ENCODE measurements around the gene S100A5. TPM values are rescaled to one million over a fixed set of nuclear protein-coding genes. Genes with fewer than 3 reads are reported as not detected.

The S100A5 gene
- polyA plus RNA-seq, 2 of the 4 experiments (the other 2 are of a cell fraction): 0.45 to 0.68 TPM

DNA sequence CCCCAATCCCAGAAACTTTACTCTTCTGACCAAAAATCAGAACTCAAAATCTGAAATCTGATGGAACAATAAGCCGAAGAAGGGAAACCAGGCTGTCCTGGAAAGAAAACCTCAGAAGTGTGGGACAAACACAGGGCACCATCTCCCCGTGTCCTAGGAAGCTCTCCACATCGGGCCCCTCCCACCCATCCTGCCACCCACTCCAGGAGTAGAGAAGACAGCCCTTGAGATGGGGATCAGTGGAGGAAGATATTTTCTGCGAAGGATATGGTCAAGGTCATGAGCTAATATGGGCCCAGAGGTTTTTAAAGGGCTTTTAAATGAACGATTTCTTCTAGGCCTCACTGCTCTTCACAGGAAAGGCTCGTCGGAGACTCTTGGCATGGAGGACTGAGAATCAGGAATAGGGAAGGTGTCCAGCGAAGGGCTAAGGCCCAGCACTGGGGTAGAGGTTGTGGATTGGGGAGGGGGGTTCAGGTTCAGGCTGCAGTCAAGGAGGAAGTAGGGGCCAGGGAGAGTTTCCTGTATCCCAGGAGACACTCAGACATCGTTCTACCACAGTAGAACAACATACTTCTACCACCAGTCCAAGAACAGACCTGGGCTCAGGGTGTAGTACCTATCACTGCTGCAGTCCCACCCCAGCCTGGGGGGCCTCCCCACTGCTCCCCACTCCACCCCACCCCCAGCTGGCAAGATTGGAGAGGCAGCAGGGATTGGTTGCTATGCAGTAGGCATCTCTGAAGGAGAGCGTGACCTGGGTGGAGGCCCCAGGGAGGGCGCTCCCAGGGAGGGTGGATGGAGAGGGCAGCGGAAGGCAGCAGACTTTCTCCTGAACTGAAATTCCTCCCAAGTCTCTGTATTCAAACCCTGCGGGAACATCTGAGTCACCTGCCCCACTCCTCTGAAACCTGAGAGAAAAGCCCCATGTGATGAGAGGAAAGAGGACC, 1.2 kb upstream of the S100A5 start:
- ChIA-PET CTCF (interaction anchor here (0.6 to 18.2 kb wide), 6 partner anchors 8 to 33 kb away, joined by 3 to 471 read pairs (median 56); partner anchors contain the start of genes S100A2 and S100A6), POLR2A (interaction anchor here (0.6 to 1.6 kb wide), 3 partner anchors 25 to 301 kb away, joined by 3 to 6 read pairs (median 6); no protein-coding TSS in a partner anchor)
- no peak for ATAC-seq

DNA sequence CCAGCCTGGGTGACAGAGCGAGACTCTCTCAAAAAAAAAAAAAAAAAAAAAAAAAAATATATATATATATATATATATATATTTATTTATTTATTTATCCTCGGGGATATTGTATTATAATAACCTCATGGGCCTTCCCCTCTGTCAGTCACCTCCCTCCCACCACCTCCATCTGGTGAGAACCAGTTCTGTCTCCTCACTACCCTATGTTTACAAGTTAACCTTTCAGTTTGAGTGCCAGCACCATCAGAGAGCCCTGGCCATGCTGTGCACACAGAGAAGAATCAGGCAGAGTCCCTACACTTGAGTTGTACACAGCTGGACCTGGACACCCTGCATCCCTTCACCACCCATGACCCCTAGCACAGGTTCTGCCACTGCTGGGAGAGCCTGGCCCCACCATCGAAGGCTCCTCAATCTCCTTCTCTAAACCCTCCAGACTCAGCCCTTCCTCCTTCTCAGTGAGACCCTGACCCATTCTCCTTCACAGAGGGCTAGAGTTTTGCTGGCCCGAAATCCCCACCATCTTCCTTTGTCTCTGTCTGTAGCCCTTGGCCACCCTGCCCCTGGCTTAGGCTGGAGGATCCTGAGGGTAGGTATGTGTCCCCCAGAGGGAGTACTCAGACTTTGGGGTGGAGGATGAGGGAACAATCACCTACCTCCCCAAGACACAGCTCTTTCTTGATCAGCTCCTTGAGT, 1.2 kb downstream of the S100A5 start:
- POLR2A ChIA-PET: no interaction called here
- 77% methylated on average over 4 of the region's 4 CpGs for WGBS (ENCODE audit: missing lambda C conversion rate)
- peak overlapping the region; percentile 15 to 97; a peak in 3 of 6 replicates for H3K27ac ChIP-seq
- H3K4me2 ChIP-seq: no peak overlapping the region
- no peak overlapping the region for H3K4me3 ChIP-seq
- FAIRE-seq (no peak), ATAC-seq (no peak), DNase-seq (ENCODE audit: low read depth in 1 of 2, low spot score in 1 of 2) (no peak)
- peaks cover 61% of the 10 kb centered on the region for H3K4me1 ChIP-seq
- no peak for TF ChIP-seq HOXB5 (CRISPR knock-in tag; IDR thresholded peaks at IDR 0.05)
- TF ChIP-seq RARB (CRISPR knock-in tag; IDR thresholded peaks at IDR 0.05): no peak
- no peak for TF ChIP-seq HES2 (IDR thresholded peaks at IDR 0.05)
- no peak for TF ChIP-seq BHLHE40 (IDR thresholded peaks at IDR 0.05; ENCODE audit: low read depth, low read length)
- TF ChIP-seq HDAC2 (IDR thresholded peaks at IDR 0.05): no peak
- TF ChIP-seq ZNF302 (CRISPR knock-in tag; IDR thresholded peaks at IDR 0.05): no peak
- no peak for TF ChIP-seq FOXS1 (CRISPR knock-in tag; IDR thresholded peaks at IDR 0.05)
- no peak for TF ChIP-seq USF2 (IDR thresholded peaks at IDR 0.05)
- TF ChIP-seq, protein P1, sequence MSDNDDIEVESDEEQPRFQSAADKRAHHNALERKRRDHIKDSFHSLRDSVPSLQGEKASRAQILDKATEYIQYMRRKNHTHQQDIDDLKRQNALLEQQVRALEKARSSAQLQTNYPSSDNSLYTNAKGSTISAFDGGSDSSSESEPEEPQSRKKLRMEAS (IDR thresholded peaks at IDR 0.05): no peak
- no peak for TF ChIP-seq CBX8 (IDR thresholded peaks at IDR 0.05)
- no peak for TF ChIP-seq EHMT2 (IDR thresholded peaks at IDR 0.05; ENCODE audit: low read depth)
- TF ChIP-seq NR3C1 (IDR thresholded peaks at IDR 0.05): no peak
- no peak for TF ChIP-seq CHD4 (IDR thresholded peaks at IDR 0.05; ENCODE audit: borderline replicate concordance)
- no peak for TF ChIP-seq HOXA7 (CRISPR knock-in tag; IDR thresholded peaks at IDR 0.05)
- H3K9me3 ChIP-seq: no peaks in the 10 kb centered on the region
- CTCF ChIA-PET: interaction anchor here (1.0 to 18.2 kb wide), 5 partner anchors 12 to 45 kb away, joined by 3 to 471 read pairs (median 4); partner anchors contain the start of gene S100A2

More for the DNA sequence above, 1.2 kb upstream of the S100A5 start:
- Histone ChIP-seq H3K9me3 (no peaks in the 10 kb centered on the region), H3K27ac (peak overlapping the region; percentile 19 to 97; a peak in 4 of 6 replicates), H3K4me3 (no peak overlapping the region), H3K4me2 (peak overlapping the region; percentile 99), H3K4me1 (peaks cover 74% of the 10 kb centered on the region)
- WGBS (ENCODE audit: missing lambda C conversion rate): 80% methylated on average over 13 of the region's 13 CpGs
- DNase-seq (ENCODE audit: low read depth in 1 of 2, low spot score in 1 of 2) (no peak), FAIRE-seq (no peak)
- TF ChIP-seq MAFK (IDR thresholded peaks at IDR 0.05; ENCODE audit: partially characterized antibody): no peak
- TF ChIP-seq, protein P1 (IDR thresholded peaks at IDR 0.05): no peak

GRCh38 chr1:153538315-153538821, 2.4 kb downstream of the S100A5 start:
- DNase-seq (ENCODE audit: low read depth in 1 of 2, low spot score in 1 of 2) (no peak), ATAC-seq (no peak), FAIRE-seq (no peak)
- TF ChIP-seq USF2 (IDR thresholded peaks at IDR 0.05) (peak; percentile 41; the same call in 1 of the 2 replicates), CHD4 (IDR thresholded peaks at IDR 0.05; ENCODE audit: borderline replicate concordance) (no peak)
- POLR2A ChIA-PET: interaction anchor here (1.1 kb wide), 1 partner anchor 28 kb away, joined by 3 read pairs; no protein-coding TSS in a partner anchor
- Histone ChIP-seq H3K4me1 (peaks cover 52% of the 10 kb centered on the region), H3K4me3 (no peak overlapping the region), H3K4me2 (0 out of 3 replicates have a peak overlapping the region, but pooled peaks have one; percentile 4), H3K9me3 (no peaks in the 10 kb centered on the region), H3K27ac (peak overlapping the region; percentile 46 to 100; a peak in 5 of 6 replicates)
- 67% methylated on average over 6 of the region's 6 CpGs for WGBS (ENCODE audit: missing lambda C conversion rate)
- CTCF ChIA-PET: interaction anchor here (1.3 to 18.2 kb wide), 3 partner anchors 32 to 185 kb away, joined by 3 to 471 read pairs (median 63); partner anchors contain the start of genes S100A1 and S100A13
